ENCODE measurements around the gene PLG.
"Not testable (repeated sequence)": the region's sequence is repeated elsewhere in the genome, so short reads cannot be mapped to it uniquely, and the experiment has no call there.

Gene PLG
- total RNA-seq: 0 reads per million in 3 donors

DNA sequence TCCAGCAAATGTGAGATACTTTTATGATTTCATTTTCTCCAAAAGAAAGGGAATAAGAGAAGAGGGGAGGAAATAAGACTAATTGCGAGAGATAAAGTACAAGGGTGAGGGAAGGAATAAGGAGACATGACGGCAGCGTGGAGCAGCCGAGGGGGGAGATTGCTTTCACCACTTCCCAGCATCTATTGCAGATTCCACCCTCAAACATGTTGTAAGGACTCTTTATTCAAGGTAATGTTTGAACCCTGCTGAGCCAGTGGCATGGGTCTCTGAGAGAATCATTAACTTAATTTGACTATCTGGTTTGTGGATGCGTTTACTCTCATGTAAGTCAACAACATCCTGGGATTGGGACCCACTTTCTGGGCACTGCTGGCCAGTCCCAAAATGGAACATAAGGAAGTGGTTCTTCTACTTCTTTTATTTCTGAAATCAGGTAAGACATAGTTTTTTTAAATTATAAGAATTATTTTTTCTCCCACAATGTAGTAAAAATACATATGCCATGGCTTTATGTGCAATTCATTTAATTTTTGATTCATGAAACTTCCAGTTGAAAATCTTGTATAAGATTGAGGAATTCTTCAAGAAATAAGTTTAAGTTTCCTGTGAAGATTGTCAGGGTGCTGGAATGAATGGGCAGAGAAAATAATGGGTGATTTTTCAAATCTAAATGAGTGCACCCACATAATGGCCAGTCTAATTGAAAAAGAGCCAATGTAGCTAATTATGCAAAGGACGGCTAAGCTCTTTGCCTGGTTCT, at the start of gene PLG:
TSS of gene PLG (plus strand) at position 327 of the 763 bp plus-strand sequence. CDS start at position 388, 61 bp downstream.
- not testable (repeated sequence) for DNase-seq; H3K4me3 ChIP-seq (ENCODE audit: insufficient read depth, low read depth, low read length, poor library complexity, severe bottlenecking); H3K27ac ChIP-seq (ENCODE audit: insufficient read depth, low read length, poor library complexity, severe bottlenecking); H3K27me3 ChIP-seq (replicated peaks; ENCODE audit: control insufficient read depth, insufficient read depth, low read length, poor library complexity, severe bottlenecking); H3K4me1 ChIP-seq (ENCODE audit: control insufficient read depth, insufficient read depth, low read length, poor library complexity, severe bottlenecking); H3K9me3 ChIP-seq (ENCODE audit: control insufficient read depth, low read length); H3K36me3 ChIP-seq (ENCODE audit: control insufficient read depth, insufficient read depth, low read length)

GRCh38 chr6:160659562-160659961, 42.5 kb upstream of the PLG start:
- H3K27me3 ChIP-seq (replicated peaks; ENCODE audit: control insufficient read depth, insufficient read depth, low read length, poor library complexity, severe bottlenecking): no peaks in the 10 kb centered on the region
- no peak overlapping the region for H3K27ac ChIP-seq (ENCODE audit: insufficient read depth, low read length, poor library complexity, severe bottlenecking)
- H3K36me3 ChIP-seq (ENCODE audit: control insufficient read depth, insufficient read depth, low read length): no peaks in the 10 kb centered on the region
- H3K9me3 ChIP-seq (ENCODE audit: control insufficient read depth, low read length): no peaks in the 10 kb centered on the region
- no peak for DNase-seq
- H3K4me1 ChIP-seq (ENCODE audit: control insufficient read depth, insufficient read depth, low read length, poor library complexity, severe bottlenecking): no peaks in the 10 kb centered on the region
- H3K4me3 ChIP-seq (ENCODE audit: insufficient read depth, low read depth, low read length, poor library complexity, severe bottlenecking): no peak overlapping the region

DNA sequence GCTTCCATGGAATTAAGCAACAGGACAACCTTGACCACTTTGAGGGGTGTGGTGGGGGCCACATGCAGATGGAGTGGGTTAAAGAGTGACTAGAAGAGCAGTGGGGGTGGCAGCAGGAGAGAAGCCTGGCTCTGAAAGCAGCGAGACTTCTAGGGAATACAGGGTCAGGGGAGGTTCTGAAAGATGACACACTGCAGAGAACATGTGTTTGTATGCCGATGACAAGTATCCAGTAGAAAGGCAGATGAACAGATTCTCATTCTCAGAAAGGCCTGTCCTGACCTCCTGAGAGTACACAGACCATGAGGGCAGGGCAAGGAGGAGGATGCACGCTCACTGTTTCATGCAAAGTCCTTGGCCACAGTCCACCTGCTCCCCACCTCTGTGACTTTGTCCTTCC, 40.8 kb upstream of the PLG start:
- no peaks in the 10 kb centered on the region for H3K9me3 ChIP-seq (ENCODE audit: control insufficient read depth, low read length)
- no peaks in the 10 kb centered on the region for H3K4me1 ChIP-seq (ENCODE audit: control insufficient read depth, insufficient read depth, low read length, poor library complexity, severe bottlenecking)
- H3K4me3 ChIP-seq (ENCODE audit: insufficient read depth, low read depth, low read length, poor library complexity, severe bottlenecking): no peak overlapping the region
- no peaks in the 10 kb centered on the region for H3K36me3 ChIP-seq (ENCODE audit: control insufficient read depth, insufficient read depth, low read length)
- no peak for DNase-seq
- H3K27ac ChIP-seq (ENCODE audit: insufficient read depth, low read length, poor library complexity, severe bottlenecking): no peak overlapping the region
- H3K27me3 ChIP-seq (replicated peaks; ENCODE audit: control insufficient read depth, insufficient read depth, low read length, poor library complexity, severe bottlenecking): no peaks in the 10 kb centered on the region

DNA sequence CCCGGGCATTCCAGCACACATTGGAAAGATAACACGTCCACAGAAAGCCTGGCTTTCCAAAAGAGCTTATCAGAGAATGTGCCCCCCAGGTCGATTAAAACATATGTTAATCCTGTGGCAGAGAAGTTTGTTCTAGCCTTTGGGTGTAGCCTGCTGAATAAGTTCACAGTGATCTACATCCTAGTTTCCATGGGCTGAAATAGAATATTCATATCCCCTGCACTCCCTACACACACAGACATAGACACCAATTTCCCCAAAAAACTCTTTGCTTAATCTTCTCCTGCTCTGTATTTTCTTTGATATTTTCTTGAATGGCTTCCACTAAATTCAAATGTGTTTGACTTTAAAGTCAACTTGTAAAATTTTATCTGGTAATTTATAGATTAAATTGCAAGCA, 39.6 kb upstream of the PLG start:
- no peak overlapping the region for H3K27ac ChIP-seq (ENCODE audit: insufficient read depth, low read length, poor library complexity, severe bottlenecking)
- DNase-seq: no peak
- H3K4me3 ChIP-seq (ENCODE audit: insufficient read depth, low read depth, low read length, poor library complexity, severe bottlenecking): no peak overlapping the region
- H3K36me3 ChIP-seq (ENCODE audit: control insufficient read depth, insufficient read depth, low read length): no peaks in the 10 kb centered on the region
- H3K9me3 ChIP-seq (ENCODE audit: control insufficient read depth, low read length): no peaks in the 10 kb centered on the region
- H3K27me3 ChIP-seq (replicated peaks; ENCODE audit: control insufficient read depth, insufficient read depth, low read length, poor library complexity, severe bottlenecking): no peaks in the 10 kb centered on the region
- no peaks in the 10 kb centered on the region for H3K4me1 ChIP-seq (ENCODE audit: control insufficient read depth, insufficient read depth, low read length, poor library complexity, severe bottlenecking)

- DNase-seq: no peak
- Histone ChIP-seq H3K36me3 (ENCODE audit: control insufficient read depth, insufficient read depth, low read length) (no peaks in the 10 kb centered on the region), H3K9me3 (ENCODE audit: control insufficient read depth, low read length) (no peaks in the 10 kb centered on the region), H3K27me3 (replicated peaks; ENCODE audit: control insufficient read depth, insufficient read depth, low read length, poor library complexity, severe bottlenecking) (no peaks in the 10 kb centered on the region), H3K4me3 (ENCODE audit: insufficient read depth, low read depth, low read length, poor library complexity, severe bottlenecking) (no peak overlapping the region), H3K27ac (ENCODE audit: insufficient read depth, low read length, poor library complexity, severe bottlenecking) (no peak overlapping the region), H3K4me1 (ENCODE audit: control insufficient read depth, insufficient read depth, low read length, poor library complexity, severe bottlenecking) (no peaks in the 10 kb centered on the region)
Observed at GRCh38 chr6:160662842-160663241, 39.2 kb upstream of the PLG start.

- not testable (repeated sequence) for H3K36me3 ChIP-seq (ENCODE audit: control insufficient read depth, insufficient read depth, low read length); H3K27ac ChIP-seq (ENCODE audit: insufficient read depth, low read length, poor library complexity, severe bottlenecking); H3K4me3 ChIP-seq (ENCODE audit: insufficient read depth, low read depth, low read length, poor library complexity, severe bottlenecking); H3K4me1 ChIP-seq (ENCODE audit: control insufficient read depth, insufficient read depth, low read length, poor library complexity, severe bottlenecking); DNase-seq; H3K9me3 ChIP-seq (ENCODE audit: control insufficient read depth, low read length); H3K27me3 ChIP-seq (replicated peaks; ENCODE audit: control insufficient read depth, insufficient read depth, low read length, poor library complexity, severe bottlenecking)
Observed at GRCh38 chr6:160664198-160664597, 37.8 kb upstream of the PLG start, which contains the start of gene LPA. Gene LPA (minus strand): TSS chr6:160664275. CDS start chr6:160664214, 61 bp downstream.

- Histone ChIP-seq H3K27me3 (replicated peaks; ENCODE audit: control insufficient read depth, insufficient read depth, low read length, poor library complexity, severe bottlenecking) (no peaks in the 10 kb centered on the region), H3K4me3 (ENCODE audit: insufficient read depth, low read depth, low read length, poor library complexity, severe bottlenecking) (no peak overlapping the region), H3K36me3 (ENCODE audit: control insufficient read depth, insufficient read depth, low read length) (no peaks in the 10 kb centered on the region), H3K27ac (ENCODE audit: insufficient read depth, low read length, poor library complexity, severe bottlenecking) (no peak overlapping the region), H3K9me3 (ENCODE audit: control insufficient read depth, low read length) (no peaks in the 10 kb centered on the region), H3K4me1 (ENCODE audit: control insufficient read depth, insufficient read depth, low read length, poor library complexity, severe bottlenecking) (no peaks in the 10 kb centered on the region)
- no peak for DNase-seq
Observed at GRCh38 chr6:160667639-160668481, 34.2 kb upstream of the PLG start.

DNA sequence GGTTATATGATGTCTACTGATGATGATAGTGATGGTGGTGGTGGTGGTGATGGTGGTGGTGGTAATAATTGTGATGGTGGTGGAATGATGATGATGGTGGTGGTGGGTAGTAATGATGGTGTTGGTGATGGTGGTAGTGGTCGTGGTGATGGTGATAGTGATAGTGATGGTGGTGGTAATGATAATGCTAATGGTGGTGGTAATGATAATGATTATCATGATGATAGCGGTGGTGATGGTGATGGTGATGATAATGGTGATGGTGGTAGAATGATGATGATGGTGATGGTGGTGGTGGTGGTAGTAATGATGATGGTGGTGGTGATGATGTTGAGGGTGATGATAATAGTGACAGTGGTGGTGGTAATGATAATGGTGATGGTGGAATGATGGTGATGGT, 33.5 kb upstream of the PLG start:
- Histone ChIP-seq H3K36me3 (ENCODE audit: control insufficient read depth, insufficient read depth, low read length) (no peaks in the 10 kb centered on the region), H3K4me1 (ENCODE audit: control insufficient read depth, insufficient read depth, low read length, poor library complexity, severe bottlenecking) (no peaks in the 10 kb centered on the region), H3K4me3 (ENCODE audit: insufficient read depth, low read depth, low read length, poor library complexity, severe bottlenecking) (no peak overlapping the region), H3K27me3 (replicated peaks; ENCODE audit: control insufficient read depth, insufficient read depth, low read length, poor library complexity, severe bottlenecking) (no peaks in the 10 kb centered on the region), H3K27ac (ENCODE audit: insufficient read depth, low read length, poor library complexity, severe bottlenecking) (no peak overlapping the region), H3K9me3 (ENCODE audit: control insufficient read depth, low read length) (no peaks in the 10 kb centered on the region)
- DNase-seq: no peak

DNA sequence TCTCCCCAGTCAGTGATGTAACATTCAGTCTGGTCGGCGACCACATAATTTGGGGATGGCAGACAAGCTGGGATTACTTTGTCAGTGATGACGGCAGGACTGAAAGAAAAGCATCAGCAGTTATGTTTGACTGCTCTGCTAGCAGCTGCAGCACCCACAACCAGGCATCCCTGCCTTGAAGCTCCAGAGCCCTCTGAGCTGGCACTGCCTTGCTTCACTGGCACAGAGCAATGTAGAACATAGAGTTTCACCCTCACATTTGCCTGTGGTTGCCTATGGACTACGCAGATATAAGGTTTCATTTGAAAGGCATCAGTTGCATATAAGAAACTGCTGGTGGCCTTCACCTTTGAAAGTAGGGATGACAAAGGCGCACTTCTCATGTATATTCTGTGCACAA, 25.6 kb upstream of the PLG start:
- DNase-seq; H3K4me1 ChIP-seq (ENCODE audit: control insufficient read depth, insufficient read depth, low read length, poor library complexity, severe bottlenecking); H3K9me3 ChIP-seq (ENCODE audit: control insufficient read depth, low read length); H3K27me3 ChIP-seq (replicated peaks; ENCODE audit: control insufficient read depth, insufficient read depth, low read length, poor library complexity, severe bottlenecking); H3K36me3 ChIP-seq (ENCODE audit: control insufficient read depth, insufficient read depth, low read length); H3K27ac ChIP-seq (ENCODE audit: insufficient read depth, low read length, poor library complexity, severe bottlenecking); H3K4me3 ChIP-seq (ENCODE audit: insufficient read depth, low read depth, low read length, poor library complexity, severe bottlenecking): not testable (repeated sequence)

DNA sequence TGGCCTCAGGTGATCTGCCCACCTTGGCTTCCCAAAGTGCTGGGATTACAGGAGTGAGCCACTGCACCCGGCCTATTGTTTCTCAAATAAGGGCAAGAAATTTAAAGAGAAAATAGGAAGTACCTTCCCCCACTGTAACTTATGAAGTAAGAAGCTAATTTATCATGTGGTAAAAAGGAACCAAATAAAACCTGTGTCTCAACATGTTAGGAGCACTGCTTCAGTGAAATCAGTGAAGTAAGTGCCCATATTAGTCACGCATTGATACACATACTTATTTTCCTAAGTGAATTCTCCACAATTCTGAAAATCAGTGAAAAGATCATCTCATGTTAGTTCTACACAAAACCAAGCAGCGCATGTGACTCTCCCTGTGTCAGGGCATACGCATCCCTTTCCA, 23.8 kb upstream of the PLG start:
- no peaks in the 10 kb centered on the region for H3K4me1 ChIP-seq (ENCODE audit: control insufficient read depth, insufficient read depth, low read length, poor library complexity, severe bottlenecking)
- no peak overlapping the region for H3K27ac ChIP-seq (ENCODE audit: insufficient read depth, low read length, poor library complexity, severe bottlenecking)

More for the DNA sequence above, 23.8 kb upstream of the PLG start:
- H3K4me3 ChIP-seq (ENCODE audit: insufficient read depth, low read depth, low read length, poor library complexity, severe bottlenecking): no peak overlapping the region
- H3K9me3 ChIP-seq (ENCODE audit: control insufficient read depth, low read length): no peaks in the 10 kb centered on the region
- no peaks in the 10 kb centered on the region for H3K36me3 ChIP-seq (ENCODE audit: control insufficient read depth, insufficient read depth, low read length)
- no peaks in the 10 kb centered on the region for H3K27me3 ChIP-seq (replicated peaks; ENCODE audit: control insufficient read depth, insufficient read depth, low read length, poor library complexity, severe bottlenecking)
- DNase-seq: no peak
